ENCODE measurements around the gene TMEM245. TPM values are rescaled to one million over a fixed set of nuclear protein-coding genes. Genes with fewer than 3 reads are reported as not detected.

Gene TMEM245
- polyA plus RNA-seq, 1 experiment: 30.4 TPM

DNA sequence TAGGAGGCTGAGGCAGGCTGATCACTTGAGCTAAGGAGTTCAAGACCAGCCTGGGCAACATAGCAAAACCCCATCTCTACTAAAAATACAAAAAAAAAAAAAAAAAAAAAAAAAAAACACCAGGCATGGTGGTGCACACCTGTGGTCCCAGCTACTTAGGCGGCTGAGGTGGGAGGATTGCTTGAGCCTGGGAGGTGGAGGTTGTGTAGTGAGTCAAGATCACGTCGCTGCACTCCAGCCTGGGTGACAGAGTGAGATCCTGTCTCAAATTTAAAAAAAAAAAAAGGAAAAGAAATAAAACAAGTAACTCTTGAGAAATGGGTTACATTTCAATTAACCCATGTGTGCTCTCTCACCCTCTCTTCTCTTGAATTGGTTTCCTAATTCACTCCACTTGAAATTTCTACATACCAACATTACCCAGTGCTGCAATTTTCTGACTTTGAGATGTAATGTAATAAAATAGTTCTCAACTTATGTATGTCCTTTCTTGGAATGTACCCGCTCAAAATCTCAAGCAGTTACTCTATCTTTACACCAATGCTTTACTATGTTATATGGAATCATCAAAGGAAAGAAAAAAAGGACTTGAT, 35.8 kb downstream of the TMEM245 start:
- H3K4me3 ChIP-seq (ENCODE audit: low read depth, low read length): no peak overlapping the region
- no peak for DNase-seq (ENCODE audit: low read depth)
- H3K36me3 ChIP-seq (ENCODE audit: control insufficient read depth, insufficient read depth, low read length): no peaks in the 10 kb centered on the region; the same call in 1 of the 2 replicates
- CTCF ChIA-PET: no interaction called here
- H3K27me3 ChIP-seq (ENCODE audit: control insufficient read depth, insufficient read depth, low read length): no peaks in the 10 kb centered on the region
- TF ChIP-seq, protein P1, sequence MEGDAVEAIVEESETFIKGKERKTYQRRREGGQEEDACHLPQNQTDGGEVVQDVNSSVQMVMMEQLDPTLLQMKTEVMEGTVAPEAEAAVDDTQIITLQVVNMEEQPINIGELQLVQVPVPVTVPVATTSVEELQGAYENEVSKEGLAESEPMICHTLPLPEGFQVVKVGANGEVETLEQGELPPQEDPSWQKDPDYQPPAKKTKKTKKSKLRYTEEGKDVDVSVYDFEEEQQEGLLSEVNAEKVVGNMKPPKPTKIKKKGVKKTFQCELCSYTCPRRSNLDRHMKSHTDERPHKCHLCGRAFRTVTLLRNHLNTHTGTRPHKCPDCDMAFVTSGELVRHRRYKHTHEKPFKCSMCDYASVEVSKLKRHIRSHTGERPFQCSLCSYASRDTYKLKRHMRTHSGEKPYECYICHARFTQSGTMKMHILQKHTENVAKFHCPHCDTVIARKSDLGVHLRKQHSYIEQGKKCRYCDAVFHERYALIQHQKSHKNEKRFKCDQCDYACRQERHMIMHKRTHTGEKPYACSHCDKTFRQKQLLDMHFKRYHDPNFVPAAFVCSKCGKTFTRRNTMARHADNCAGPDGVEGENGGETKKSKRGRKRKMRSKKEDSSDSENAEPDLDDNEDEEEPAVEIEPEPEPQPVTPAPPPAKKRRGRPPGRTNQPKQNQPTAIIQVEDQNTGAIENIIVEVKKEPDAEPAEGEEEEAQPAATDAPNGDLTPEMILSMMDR (IDR thresholded peaks at IDR 0.05; ENCODE audit: insufficient read depth, low read depth, low read length): no peak
- POLR2A ChIA-PET: no interaction called here

DNA sequence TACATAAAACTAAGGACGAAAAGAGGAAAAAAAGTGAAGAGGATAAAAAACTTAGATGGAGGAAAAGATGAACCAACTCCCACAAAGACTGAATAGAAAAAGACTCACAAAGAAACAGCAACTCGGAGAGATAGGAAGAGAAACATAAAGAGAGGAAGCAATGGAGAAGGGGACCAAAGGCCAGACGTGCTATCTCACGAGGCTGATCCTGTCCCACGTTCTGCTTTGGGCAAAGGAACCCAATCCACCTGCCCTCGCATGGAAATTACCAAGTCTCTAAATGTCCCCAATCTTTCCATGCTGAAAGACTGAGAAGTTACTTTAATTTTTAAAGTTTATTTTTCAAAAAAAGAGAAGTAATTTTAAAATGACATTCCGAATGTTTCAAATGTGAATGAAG, 36.6 kb downstream of the TMEM245 start:
- no peak for DNase-seq (ENCODE audit: low read depth)
- CTCF ChIA-PET: interaction anchor here (0.7 kb wide), 1 partner anchor 344 kb away, joined by 3 read pairs; no protein-coding TSS in a partner anchor
- Histone ChIP-seq H3K4me3 (ENCODE audit: low read depth, low read length) (no peak overlapping the region), H3K36me3 (ENCODE audit: control insufficient read depth, insufficient read depth, low read length) (no peaks in the 10 kb centered on the region; the same call in 1 of the 2 replicates), H3K27me3 (ENCODE audit: control insufficient read depth, insufficient read depth, low read length) (no peaks in the 10 kb centered on the region)
- POLR2A ChIA-PET: no interaction called here
- TF ChIP-seq, protein P1 (IDR thresholded peaks at IDR 0.05; ENCODE audit: insufficient read depth, low read depth, low read length): no peak

DNA sequence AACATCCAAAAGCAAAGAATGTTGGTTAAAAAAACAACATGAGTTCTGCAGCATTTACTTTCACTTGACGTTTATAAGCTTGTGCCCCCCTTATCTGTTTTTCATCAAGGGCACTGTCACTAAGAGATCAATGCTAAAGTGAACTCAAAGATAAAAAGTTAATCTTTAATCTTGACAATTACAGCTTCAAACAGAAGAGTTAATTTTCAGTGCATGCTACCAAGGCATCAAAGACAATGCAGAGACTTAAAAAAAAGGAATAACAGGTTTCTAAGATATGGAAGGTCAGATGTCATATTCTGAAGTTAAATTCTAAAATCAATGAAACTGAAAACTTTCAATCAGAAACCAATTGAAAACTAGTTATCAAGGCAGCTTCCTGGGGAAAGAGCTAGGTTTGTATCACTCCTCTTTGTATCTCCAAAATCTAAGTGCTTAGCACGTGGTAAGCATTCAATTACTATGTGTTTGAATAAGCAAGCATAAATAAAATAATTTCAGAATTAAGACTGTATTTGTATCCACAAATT, 37.6 kb downstream of the TMEM245 start:
- ChIA-PET CTCF (interaction anchor here (1.1 kb wide), 1 partner anchor 16 kb away, joined by 3 read pairs; no protein-coding TSS in a partner anchor), POLR2A (no interaction called here)
- no peak for DNase-seq (ENCODE audit: low read depth)
- H3K4me3 ChIP-seq (ENCODE audit: low read depth, low read length): no peak overlapping the region
- H3K27me3 ChIP-seq (ENCODE audit: control insufficient read depth, insufficient read depth, low read length): no peaks in the 10 kb centered on the region
- TF ChIP-seq, protein P1 (IDR thresholded peaks at IDR 0.05; ENCODE audit: insufficient read depth, low read depth, low read length): no peak
- no peaks in the 10 kb centered on the region; the same call in none of the 2 replicates for H3K36me3 ChIP-seq (ENCODE audit: control insufficient read depth, insufficient read depth, low read length)

DNA sequence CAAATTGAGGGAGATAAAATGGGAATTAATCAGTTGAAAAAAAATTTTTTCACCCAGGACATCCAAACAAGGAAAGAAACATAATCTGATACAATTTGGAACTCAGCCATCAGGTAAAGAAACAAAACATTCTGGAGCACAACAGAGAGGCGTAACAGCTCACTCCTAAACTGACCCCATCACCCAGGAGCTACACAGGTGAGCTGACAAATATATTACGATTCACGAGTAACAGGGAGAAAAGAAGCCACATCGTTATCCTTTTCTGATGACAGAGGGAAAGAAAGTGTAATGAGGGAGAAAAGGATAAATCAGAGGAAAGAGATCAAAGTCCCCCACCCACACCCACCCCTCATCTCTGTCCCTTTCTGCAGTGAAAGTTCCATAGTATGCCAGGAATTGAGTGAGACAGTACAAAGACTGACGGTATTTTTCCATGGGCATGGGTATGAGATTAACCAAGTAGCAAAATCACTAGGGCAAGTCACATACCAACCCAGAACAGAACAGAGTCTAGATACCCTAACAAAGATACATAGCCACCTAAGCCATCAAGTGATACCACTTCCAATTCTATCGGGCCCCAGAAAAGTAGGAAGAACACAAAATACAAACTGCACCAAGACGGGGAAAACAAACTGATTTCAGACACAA, 45.4 kb downstream of the TMEM245 start:
- CTCF ChIA-PET: no interaction called here
- POLR2A ChIA-PET: interaction anchor here (0.6 kb wide), 1 partner anchor 12 kb away, joined by 3 read pairs; no protein-coding TSS in a partner anchor
- TF ChIP-seq, protein P1 (IDR thresholded peaks at IDR 0.05; ENCODE audit: insufficient read depth, low read depth, low read length): no peak
- H3K27me3 ChIP-seq (ENCODE audit: control insufficient read depth, insufficient read depth, low read length): no peaks in the 10 kb centered on the region
- no peak overlapping the region for H3K4me3 ChIP-seq (ENCODE audit: low read depth, low read length)
- peaks cover 1% of the 10 kb centered on the region for H3K36me3 ChIP-seq (ENCODE audit: control insufficient read depth, insufficient read depth, low read length)
- no peak for DNase-seq (ENCODE audit: low read depth)

DNA sequence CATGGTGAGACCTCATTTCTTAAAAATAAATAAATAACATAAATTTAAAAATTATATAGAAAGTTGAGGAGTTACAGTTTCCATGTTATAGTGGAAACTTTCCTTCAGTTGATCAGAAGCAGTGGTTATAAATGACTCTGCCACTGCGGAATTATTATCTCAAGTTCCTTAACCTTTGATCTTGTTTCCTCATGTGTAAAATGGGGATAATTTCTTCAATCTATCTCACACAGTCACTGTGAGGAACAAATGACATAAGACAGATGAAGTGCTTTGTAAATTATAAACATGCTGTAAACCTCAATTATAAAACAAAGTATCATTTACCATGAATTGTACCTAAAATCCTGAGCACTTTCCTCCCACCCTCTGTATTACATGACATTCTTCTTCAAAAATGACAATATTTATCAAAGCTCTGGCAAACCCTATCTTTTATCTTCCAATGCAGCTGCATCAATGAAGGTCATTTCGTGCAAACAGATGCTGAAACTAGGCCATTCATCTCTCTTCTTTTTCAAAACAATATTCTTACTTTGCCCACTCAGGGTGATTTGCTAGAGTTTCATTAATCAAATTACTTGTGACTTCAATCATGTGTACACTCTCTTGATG, 46.8 kb downstream of the TMEM245 start:
- TF ChIP-seq, protein P1 (IDR thresholded peaks at IDR 0.05; ENCODE audit: insufficient read depth, low read depth, low read length): no peak
- POLR2A ChIA-PET: no interaction called here
- H3K27me3 ChIP-seq (ENCODE audit: control insufficient read depth, insufficient read depth, low read length): no peaks in the 10 kb centered on the region
- CTCF ChIA-PET: no interaction called here
- no peak overlapping the region for H3K4me3 ChIP-seq (ENCODE audit: low read depth, low read length)
- peaks cover 2% of the 10 kb centered on the region for H3K36me3 ChIP-seq (ENCODE audit: control insufficient read depth, insufficient read depth, low read length)
- DNase-seq (ENCODE audit: low read depth): no peak
